Brain microvascular endothelial cell (primary cell): Measurements from ENCODE around the gene COMMD10.
"Not testable (repeated sequence)": the region's sequence is repeated elsewhere in the genome, so short reads cannot be mapped to it uniquely, and the experiment has no call there.

Experiments used
- DNase-seq: peaks from one replicate; pipeline ENCODE4 v3.0.0-alpha.2; 2020
- H3K27ac ChIP-seq: fragments of 250-450 bp; sonication (Bioruptor Pico); 2 replicates; pipeline ENCODE4 v1.5.1; 2020; ENCODE audit warnings: mild to moderate bottlenecking, moderate library complexity
- H3K27me3 ChIP-seq: fragments of 250-450 bp; sonication (Bioruptor Pico); replicated peaks from 2 replicates; pipeline ENCODE4 v1.5.1; 2020; ENCODE audit warnings: mild to moderate bottlenecking
- H3K36me3 ChIP-seq: fragments of 250-450 bp; sonication (Bioruptor Pico); replicated peaks from 2 replicates; pipeline ENCODE4 v1.5.1; 2020; ENCODE audit warnings: mild to moderate bottlenecking
- H3K4me3 ChIP-seq: 2 replicates; pipeline ENCODE4 v1.5.1; 2011; ENCODE audit warnings: low read depth, mild to moderate bottlenecking, control low read depth, low read length, moderate library complexity
- CTCF ChIP-seq: IDR thresholded peaks from 2 replicates; pipeline ENCODE4 v1.5.1; 2011; ENCODE audit warnings: low read depth, mild to moderate bottlenecking, moderate library complexity, low read length, control low read depth, inconsistent platforms; ENCODE audit errors: missing control alignments
- in situ Hi-C: cut with HindIII; loops from 2 replicates; pipeline ENCODE4 v1.10.0; 2017; ENCODE audit warnings: low sequenced_read_pairs, low pct_ligation_motif_present

The COMMD10 gene

GRCh38 chr5:116084287-116084691 is 536 bp upstream of the COMMD10 start:
- H3K27ac ChIP-seq: no peak overlapping the region
- no peak for DNase-seq
- H3K4me3 ChIP-seq: peak overlapping the region; percentile 90
- no peaks in the 10 kb centered on the region for H3K27me3 ChIP-seq
- no peaks in the 10 kb centered on the region for H3K36me3 ChIP-seq
- TF ChIP-seq CTCF: no peak
- in situ Hi-C loops: no loop called here

- H3K27me3 ChIP-seq, H3K36me3 ChIP-seq, H3K27ac ChIP-seq, in situ Hi-C loops, DNase-seq, H3K4me3 ChIP-seq: not testable (repeated sequence)
These were observed 1.5 kb downstream of the COMMD10 start for GRCh38 chr5:116086309-116086708.

- H3K27ac ChIP-seq: no peak overlapping the region
- in situ Hi-C loops: no loop called here
- no peak for TF ChIP-seq CTCF
- peaks cover 4% of the 10 kb centered on the region for H3K36me3 ChIP-seq
- no peaks in the 10 kb centered on the region for H3K27me3 ChIP-seq
- no peak for DNase-seq
- no peak overlapping the region for H3K4me3 ChIP-seq
These were observed 3.2 kb downstream of the COMMD10 start for GRCh38 chr5:116088062-116088461.

- in situ Hi-C loops: no loop called here
- Histone ChIP-seq H3K27me3 (no peaks in the 10 kb centered on the region), H3K36me3 (peaks cover 10% of the 10 kb centered on the region), H3K27ac (no peak overlapping the region), H3K4me3 (no peak overlapping the region)
- DNase-seq: no peak
- TF ChIP-seq CTCF: no peak
These were observed 5.5 kb downstream of the COMMD10 start for GRCh38 chr5:116090302-116090701.

GRCh38 chr5:116091416-116091815 is 6.6 kb downstream of the COMMD10 start:
- Histone ChIP-seq H3K4me3 (no peak overlapping the region), H3K36me3 (peaks cover 10% of the 10 kb centered on the region), H3K27me3 (no peaks in the 10 kb centered on the region), H3K27ac (no peak overlapping the region)
- DNase-seq: no peak
- TF ChIP-seq CTCF: no peak
- in situ Hi-C loops: no loop called here

GRCh38 chr5:116097301-116097700 is 12.5 kb downstream of the COMMD10 start:
- TF ChIP-seq CTCF: no peak
- in situ Hi-C loops: no loop called here
- Histone ChIP-seq H3K4me3 (no peak overlapping the region), H3K36me3 (peaks cover 10% of the 10 kb centered on the region), H3K27ac (no peak overlapping the region), H3K27me3 (no peaks in the 10 kb centered on the region)
- peak; percentile 22 for DNase-seq
